NCI-H2029 treated with DMSO at 0.1 percent for 48 hours (cell line): ENCODE results near the gene ABHD17C.
"Not testable (repeated sequence)": the region's sequence is repeated elsewhere in the genome, so short reads cannot be mapped to it uniquely, and the experiment has no call there.

Experiments
- DNase-seq: peaks from one replicate; lab custom pipeline; 2025; lab: John Stamatoyannopoulos, UW

Gene ABHD17C

DNA sequence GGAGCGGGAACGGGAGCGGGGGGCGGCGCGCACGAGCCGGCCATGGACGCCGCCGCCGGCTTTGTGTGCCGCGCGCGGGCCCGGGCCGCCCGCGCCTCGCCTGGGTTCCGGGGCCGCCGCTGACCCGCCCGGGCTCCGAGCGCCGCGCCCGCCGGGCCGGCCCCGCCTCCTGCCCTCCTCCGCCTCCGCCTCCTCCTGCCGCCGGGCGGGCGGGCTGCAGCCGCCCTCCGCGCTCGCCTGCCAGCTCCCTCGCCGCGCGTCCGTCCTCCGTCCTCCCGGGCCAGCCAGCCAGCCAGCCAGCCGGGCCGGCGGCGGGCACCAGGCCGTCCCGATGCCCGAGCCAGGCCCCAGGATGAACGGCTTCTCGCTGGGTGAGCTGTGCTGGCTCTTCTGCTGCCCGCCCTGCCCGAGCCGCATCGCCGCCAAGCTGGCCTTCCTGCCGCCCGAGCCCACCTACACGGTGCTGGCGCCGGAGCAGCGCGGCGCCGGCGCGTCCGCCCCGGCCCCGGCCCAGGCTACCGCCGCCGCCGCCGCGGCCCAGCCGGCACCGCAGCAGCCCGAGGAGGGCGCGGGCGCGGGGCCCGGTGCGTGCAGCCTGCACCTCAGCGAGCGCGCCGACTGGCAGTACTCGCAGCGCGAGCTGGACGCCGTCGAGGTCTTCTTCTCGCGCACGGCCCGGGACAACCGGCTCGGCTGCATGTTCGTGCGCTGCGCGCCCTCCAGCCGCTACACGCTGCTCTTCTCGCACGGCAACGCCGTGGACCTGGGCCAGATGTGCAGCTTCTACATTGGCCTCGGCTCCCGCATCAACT is at the start of gene ABHD17C:
Gene ABHD17C, plus strand, starts transcription at position 212 of the 812 bp plus-strand sequence. Its CDS starts 120 bp downstream, at position 332.
- no peak for DNase-seq

DNA sequence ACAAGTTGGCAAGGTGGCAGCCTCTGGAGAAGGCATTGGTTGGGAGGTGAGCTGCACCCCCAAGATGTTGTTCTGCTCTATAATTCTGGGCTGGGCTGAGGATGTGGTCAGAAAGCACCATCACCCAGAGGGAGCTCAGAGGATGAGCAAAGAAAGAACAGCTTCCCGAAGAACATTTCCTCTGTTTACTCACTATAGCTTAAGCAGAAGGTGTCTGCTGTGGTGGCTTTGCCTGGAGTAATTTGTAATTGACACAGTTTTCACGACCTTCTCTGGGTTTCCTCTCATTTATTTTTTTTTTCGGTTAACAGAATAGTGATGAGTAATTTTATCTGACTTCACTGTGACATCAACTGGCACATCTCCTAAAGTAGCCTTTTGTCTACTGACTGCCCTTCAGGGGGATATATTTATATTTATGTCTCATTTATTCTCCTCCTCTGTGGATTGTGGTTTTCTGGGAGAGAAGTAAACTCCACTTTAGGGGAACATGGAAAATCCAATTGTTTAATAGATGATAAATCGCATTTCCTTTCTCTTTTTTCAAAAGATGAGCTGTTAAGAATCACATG is 49.5 kb upstream of the ABHD17C start:
- no peak for DNase-seq

DNA sequence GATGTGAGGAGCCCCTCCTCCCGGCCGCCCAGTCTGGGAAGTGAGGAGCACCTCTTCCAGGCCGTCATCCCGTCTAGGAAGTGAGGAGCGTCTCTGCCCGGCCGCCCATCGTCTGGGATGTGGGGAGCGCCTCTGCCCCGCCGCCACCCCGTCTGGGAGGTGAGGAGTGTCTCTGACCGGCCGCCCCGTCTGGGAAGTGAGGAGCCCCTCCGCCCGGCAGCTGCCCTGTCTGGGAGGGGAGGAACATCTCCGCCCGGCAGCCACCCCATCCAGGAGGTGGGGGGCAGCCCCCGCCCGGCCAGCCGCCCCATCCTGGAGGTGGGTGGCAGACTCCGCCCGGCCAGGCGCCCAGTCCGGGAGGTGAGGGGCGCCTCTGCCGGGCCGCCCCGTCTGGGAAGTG is 47.7 kb upstream of the ABHD17C start:
- DNase-seq, result not testable (repeated sequence)

DNA sequence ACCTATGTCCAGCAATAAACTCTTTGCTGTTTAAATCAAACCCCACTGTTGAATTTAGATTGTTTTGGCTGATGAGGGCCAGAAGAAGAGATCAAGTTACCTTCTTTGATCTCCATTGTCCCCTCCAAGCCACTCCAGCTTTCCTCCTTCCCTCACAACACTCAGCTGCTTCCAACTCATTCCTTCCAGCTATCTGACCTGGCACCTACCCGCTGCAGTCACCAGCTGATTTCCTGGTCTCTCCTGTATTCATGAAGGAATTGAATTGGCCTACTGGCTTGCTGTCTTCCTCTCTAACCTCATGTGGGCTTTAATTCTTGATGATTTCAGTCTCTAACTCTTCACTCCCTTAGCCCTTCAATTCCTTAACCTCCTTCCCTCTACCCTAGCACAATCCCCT is 40.8 kb upstream of the ABHD17C start:
- no peak for DNase-seq

DNA sequence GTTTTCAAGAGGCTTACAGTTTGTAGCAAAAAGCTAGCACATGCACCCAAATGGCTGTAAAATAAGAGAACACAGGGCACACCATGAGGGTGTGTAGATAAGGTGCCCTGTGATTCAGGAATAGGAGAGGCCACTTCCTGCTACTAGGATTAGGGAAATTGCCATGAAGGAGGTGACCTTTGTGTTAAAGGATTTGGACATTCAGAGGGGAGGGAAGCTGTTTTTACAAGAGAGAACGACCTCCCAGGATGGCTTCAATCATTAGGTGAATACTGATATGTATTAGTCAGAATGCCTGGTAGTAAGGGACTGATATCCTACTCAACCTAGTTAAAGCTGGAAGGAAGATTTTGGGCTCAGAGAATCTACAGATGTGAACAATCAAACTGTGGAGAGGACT is 35.7 kb upstream of the ABHD17C start:
- no peak for DNase-seq

DNA sequence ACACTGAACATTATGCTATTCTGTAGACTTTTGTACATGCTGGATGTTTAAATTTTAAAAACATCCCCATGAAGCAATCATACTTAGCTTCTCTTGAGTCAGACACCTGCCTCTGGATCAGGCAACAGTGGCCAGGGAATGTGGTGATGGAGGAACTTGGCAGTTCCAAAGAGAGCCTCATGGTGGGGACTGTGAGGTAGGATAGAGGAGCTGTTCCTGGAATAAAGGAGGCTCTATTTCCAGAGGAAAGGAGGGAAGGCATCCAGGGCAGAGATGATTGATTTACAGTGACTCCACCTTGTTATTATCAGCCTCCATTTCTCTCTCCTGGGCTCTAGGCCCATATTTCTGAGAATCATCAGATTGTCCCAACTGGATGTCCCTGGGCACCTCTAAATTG is 35.0 kb upstream of the ABHD17C start:
- DNase-seq, result no peak

DNA sequence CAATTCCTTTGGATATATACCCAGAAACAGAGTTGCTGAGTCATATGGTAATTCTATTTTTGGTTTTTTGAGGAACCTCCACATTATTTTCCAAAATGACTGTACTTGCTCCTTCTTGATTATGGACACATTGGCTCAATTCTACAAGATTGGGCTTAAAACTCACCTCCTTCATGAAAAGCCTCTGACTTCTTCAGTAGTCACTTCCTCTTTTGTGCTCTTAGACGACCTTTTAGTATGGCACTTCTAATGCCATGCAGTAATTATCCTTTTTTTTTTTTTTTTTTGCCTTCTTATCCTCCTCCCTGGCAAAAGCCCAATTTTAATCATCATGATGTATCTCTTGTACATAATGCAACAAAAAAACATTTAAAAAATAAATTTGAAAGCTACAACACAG is 33.0 kb upstream of the ABHD17C start:
- no peak for DNase-seq

DNA sequence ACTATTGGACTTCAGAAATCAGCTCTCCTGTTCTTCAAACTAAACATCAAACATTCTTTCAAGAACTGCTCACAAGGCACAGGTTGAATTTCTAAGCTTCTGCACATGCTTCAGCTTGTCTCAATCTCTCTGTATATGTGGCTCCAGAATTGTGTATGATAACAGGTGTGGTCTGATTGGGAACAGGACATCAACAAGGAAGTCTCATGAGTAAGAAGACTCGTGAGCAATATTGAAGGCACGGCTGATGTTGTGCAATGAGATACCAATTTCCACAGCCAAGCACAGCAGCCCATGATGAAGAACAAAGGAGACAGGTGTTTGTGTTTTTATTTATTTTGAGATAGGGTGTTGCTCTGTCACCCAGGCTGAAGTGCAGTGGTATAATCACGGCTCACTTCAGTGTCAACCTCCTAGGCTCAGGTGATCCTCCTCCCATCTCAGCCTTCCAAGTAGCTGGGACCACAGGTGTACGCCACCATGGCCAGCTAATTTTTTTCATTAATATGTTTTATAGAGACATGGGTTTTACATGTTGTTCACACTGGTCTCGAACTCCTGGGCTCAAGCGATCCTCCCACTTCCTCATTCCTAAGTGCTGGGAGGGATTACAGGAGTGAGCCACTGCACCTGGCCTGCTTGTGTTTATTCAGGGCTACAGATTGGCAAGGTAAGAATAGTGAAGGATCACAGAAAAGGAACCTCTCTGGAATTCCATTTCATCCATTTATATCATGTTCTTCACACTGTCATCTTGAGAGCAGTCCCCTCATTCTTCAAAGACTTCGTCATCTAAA is 32.2 kb upstream of the ABHD17C start:
- no peak for DNase-seq

DNA sequence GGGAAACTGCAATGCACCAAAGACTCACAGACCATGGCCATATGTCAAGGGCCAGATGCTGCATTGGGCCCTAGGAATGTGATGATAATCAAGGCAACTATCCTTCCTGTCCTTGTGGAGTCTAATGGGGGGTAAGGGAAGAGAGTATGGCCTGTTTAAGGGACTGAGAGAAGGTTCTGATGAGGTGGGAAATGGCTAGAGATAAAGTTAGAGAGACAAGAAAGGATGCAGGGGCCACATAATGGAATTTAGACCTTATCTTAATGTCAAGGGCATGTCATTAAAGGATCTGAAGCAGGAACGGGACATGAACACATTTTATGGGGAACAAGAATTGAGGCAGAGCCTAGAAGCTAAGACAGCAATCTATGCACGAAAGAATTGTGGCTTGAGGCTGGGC is 30.0 kb upstream of the ABHD17C start:
- DNase-seq, result no peak

DNA sequence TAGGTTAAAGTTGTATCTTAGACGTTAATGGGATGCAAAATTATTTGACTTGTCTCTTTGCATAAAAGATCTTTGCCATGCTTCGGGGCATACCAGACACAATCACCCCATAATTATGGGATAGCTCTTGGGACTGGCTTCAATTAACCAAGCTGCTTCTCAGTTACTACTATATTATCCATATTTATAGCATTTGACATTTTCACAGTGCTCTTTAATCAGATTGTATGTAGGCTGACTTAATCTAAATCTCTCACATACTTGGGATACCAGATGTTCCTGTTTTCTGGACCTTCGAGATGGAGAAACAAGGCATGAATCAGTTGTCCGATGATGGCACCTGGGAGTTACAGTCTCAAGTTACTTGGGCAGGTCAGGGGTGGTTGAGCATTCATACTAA is 27.2 kb upstream of the ABHD17C start:
- DNase-seq, result no peak

DNA sequence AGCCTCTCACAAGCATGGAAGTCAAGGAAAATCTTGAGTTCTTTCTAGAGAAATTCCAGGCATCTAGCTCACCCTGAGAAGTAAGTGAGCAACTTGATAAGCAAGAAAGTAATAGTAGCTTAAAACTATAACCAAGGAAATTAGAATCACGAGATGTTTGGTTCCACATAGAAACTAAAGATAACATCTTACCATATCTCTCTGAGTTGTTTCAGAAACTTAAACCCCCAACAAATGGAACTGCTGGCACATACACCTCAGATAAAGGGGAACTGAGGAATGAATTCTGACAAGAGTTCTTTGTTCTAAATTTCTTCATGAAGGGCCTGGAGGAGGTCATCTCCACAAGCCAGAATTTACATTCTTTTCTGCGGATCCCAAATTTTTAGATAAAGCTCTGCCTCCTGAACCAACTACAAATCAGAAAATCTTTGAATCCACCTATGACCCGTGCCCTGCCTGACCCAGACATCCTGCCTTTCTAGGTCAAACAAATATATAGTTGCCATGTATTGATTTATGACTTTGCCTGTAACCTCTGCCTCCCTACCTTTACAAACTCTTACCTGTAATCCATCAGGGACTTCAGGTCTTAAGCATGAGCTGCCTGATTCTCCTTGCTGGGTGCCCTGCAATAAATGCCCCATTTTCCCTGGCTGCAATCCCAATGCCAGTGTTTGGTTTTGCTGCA is 26.4 kb upstream of the ABHD17C start:
- no peak for DNase-seq

DNA sequence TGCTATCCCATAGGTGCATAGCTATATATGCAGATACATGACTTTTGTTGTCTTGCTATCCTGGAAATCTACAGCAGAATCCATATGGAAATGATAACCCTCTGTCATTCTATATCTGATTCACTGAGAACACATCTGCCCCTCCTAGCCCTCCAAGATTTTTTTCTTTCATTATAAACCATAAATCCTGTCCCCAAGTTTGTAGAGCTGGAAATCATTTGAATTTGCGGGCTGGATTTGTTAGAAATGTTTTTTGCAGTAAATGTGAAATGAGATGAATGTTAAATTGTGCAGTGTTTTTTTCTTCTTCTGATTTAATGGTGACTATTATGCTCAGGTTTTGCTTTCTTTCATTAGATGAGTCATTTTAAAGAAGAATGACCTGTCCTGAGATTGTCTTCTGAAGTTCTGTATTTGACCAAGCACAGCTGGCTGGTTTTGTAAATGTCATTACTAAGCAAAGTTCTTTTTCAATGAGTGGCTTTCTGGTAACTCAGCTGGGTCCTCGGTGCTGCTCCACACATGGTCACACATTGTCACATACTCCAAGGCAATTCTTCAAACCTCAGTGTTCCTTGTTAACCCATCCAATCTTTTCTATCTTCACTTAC is 25.3 kb upstream of the ABHD17C start:
- no peak for DNase-seq

DNA sequence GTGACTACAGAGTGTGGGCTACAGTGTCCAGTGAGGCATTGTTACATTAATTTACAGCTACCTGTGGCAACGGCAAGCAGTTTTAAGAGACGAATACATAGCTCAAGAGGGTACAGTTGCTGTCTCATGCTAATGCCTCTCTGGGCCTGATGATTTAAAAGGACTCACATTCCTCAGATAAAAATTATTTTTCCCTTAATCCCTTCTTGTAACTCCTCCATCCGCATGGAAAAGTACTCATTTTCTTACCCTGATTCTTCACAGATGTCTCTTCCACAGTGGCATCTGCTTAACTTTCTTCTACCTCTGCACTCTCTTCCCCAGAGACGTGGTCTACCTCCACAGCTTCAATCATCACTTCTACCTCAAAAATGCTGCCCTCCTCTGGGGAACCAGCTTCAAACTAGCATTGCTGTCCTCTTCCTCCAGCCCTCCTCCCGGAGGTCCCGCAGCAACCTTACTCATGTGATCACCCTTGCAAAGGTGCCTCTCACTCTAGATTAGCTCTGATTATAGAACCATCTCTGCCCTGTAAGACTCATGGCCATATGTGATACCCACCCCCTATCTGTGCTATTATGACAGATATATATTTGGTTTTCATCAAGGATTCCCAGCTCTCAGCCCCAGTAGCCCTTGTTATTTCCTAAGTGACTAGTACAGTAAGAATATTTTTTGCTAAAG is 21.4 kb upstream of the ABHD17C start:
- DNase-seq, result no peak

DNA sequence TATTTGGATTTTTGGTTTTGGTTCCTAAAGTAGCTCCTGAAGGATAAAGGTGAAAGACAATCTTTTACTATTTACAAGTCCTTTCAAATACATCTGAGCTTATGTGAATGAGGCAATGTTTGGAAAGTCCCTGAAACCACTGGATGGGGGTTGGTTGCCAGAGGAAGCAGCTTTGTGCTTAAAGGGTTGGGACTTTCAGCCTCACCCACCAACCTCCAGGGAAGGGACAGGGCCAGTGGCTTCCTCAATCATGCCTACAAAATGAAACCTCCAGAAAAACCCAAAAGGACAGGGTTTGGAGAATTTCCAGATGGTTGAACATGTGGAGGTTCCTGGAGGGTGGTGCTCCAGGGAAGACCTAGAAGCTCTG is 20.9 kb upstream of the ABHD17C start:
- no peak for DNase-seq

DNA sequence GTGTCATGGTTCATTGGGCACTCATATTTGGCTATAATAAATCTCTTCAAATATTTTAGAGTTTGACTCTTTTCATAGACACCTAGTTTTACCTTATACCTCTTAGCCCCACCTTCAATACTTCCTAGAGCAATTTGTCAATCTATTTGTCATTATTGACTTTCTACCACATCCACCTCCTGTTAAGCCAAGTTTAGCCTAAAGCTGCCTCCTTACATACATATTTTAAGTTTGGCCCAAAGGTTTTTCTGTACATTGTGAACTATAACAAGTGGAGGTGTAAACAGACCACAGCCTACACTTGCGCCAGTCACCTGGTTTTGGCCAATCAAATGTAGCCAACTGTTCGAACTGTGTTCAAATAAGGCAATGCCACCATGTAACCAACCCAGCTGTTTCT is 18.1 kb upstream of the ABHD17C start:
- no peak for DNase-seq

DNA sequence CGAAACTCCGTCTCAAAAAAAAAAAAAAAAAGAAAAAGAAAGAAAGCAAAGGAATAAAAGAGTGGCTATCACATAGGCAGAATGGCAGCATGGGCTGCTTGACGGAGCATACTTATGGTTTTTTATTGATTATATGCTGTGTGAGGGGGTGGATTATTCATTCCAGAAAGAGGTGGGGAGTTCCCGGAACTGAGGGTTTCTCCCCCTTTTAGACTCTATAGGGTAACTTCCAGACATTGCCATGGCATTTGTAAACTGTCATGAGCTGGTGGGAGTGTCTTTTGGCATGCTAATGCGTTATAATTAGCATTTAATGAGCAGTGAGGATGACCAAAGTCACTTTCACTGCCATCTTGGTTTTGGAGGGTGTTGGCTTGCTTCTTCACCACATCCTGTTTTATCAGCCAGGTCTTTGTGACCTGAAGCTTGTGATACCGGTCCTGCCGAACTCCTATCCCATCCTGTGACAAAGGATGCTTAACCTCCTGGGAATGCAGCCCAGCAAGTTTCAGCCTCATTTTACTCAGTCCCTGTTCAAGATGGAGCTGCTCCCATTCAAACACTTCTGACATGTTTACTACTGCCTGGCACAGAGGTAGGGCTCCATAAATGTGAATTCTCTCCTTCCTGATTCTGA is 15.8 kb upstream of the ABHD17C start:
- DNase-seq, result no peak

DNA sequence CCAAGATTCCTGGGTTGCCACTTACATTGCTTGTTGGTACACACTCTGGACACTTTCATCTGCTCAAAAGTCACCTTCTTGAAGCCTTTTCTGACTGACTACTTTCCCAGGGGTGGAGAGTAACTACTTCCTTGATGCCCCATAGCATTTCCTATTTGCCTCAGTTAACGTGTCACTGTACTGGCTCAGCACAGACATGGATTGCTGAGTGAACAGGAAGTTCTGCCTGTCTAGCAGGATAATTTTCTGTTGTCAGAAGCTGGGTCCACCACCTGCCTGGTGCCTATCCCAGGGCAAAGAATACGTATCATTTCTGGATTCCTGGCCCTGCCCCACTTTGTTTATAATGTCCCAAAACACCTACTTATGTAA is 15.3 kb upstream of the ABHD17C start:
- DNase-seq, result no peak

DNA sequence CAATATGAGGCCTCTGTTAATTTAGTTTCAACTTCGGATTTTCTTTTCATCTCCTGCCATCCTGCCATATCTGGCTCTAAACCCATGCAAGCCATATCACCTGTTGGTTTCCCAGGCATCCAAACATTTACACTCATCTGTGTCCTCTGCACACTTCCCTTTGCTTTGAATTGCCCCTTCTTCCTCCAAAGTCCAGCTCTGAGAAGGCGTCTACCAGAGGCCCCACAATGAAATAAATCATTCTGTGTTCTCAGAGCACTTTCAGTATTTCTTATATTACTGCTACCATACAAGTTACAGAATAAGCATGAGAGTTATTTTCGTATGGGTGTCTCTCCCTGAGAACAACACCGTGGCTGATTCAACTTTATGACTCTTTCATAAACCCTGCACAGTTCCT is 12.9 kb upstream of the ABHD17C start:
- DNase-seq, result no peak

DNA sequence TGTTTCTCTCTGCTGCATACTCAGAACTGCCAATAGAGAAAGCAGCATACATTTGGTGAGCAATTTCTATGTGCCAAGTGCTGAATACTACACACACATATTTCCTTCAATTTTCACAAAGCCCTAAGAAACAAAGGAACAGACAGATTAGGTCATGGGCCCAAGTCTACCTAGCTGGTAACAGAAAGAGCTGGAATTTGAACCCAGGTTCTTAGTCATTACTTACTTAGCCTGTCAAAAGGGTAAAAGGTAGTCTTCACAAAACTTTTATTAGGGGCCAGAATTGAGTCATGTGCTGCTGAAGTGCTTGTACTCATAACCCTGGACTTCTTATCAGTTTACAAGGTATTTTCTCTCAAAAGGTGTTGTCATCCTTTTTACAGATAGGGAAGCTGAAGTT is 10.4 kb upstream of the ABHD17C start:
- no peak for DNase-seq

DNA sequence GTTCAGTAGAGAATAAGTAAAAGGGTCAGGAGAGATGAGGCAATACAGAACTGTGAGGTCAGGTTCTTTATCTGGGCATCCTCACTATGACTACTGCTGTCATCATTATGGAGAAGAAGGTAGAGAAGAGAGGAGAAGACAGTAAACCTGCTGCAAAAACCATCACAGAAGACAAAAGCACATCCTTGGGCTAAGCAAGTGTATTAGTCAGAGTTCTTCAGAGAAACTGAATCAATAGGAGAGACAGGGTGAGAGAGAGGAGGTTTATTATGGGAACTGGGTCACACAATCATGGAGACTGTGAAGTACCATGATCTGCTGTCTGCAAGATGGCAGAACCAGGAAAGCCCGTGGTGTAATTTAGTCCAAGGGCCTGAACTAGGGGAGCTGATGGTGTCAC is 9.5 kb upstream of the ABHD17C start:
- no peak for DNase-seq

DNA sequence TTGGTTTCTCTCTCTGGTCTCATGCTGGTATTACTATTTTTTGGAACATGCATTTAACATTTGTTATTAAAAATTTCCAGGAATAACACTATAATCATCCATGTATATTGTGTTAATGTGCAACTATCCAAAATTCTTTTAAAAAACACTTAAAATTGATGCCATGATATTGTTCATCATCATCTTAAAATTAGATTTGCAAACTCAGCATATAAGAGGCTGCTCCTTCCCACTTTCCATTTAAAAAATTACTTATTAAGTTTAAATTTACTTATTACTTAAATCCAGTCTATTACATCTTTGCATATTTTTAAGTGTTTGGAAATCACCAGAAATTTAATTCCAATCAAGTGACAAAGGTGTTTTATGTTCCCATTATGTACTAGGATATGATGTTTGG is 5.8 kb upstream of the ABHD17C start:
- DNase-seq, result no peak
